HEK293 (cell line): ENCODE measurements around the gene PHF12.

Experiments
- CTCF ChIA-PET: fragments of 350-600 bp; formaldehyde crosslinking; extraction: SDS; loops from one replicate; lab custom pipeline; 2021; ENCODE audit warnings: antibody characterized with exemption; lab: Yijun Ruan, JAX
- POLR2A ChIA-PET: fragments of 300-600 bp; formaldehyde crosslinking; extraction: SDS; loops from one replicate; lab custom pipeline; 2020; ENCODE audit warnings: antibody characterized with exemption, inconsistent platforms; lab: Yijun Ruan, JAX
- H3K27ac ChIP-seq: fragments of 200-500 bp; sonication (Bioruptor generic); 2 replicates; pipeline ENCODE4 v1.5.1; 2014; ENCODE audit warnings: low read depth, low read length, control low read depth, inconsistent platforms; ENCODE audit errors: extremely low read depth
- H3K36me3 ChIP-seq, 2 experiments: fragments of 200-500 bp in 1 of 2; sonication (Bioruptor generic) in 1 of 2; 1 replicate in 1 of 2; 2 replicates in 1 of 2; pipeline ENCODE4 v1.5.1; 2014 to 2017; ENCODE audit warnings: inconsistent platforms in 2 of 2, low read length in 2 of 2; ENCODE audit not compliant: control insufficient read depth in 2 of 2, insufficient read depth in 1 of 2
- H3K4me1 ChIP-seq: fragments of 200-500 bp; sonication (Bioruptor generic); 2 replicates; pipeline ENCODE4 v1.5.1; 2014; ENCODE audit warnings: mild to moderate bottlenecking, low read length, inconsistent platforms; ENCODE audit not compliant: control insufficient read depth, insufficient read depth
- H3K4me3 ChIP-seq: 2 replicates; pipeline ENCODE4 v1.5.1; 2011; ENCODE audit warnings: low read depth, mild to moderate bottlenecking, control low read depth, low read length, moderate library complexity
- H3K9me3 ChIP-seq: fragments of 200-500 bp; sonication (Bioruptor generic); 2 replicates; pipeline ENCODE4 v1.5.1; 2014; ENCODE audit warnings: low read depth, low read length, inconsistent platforms; ENCODE audit not compliant: control insufficient read depth, insufficient read depth
- KLF7 ChIP-seq: fragments of 450-650 bp; formaldehyde crosslinking; IDR thresholded peaks from 2 replicates; pipeline ENCODE4 v1.5.1; 2016; ENCODE audit warnings: missing biosample characterization, missing genetic modification characterization, borderline replicate concordance
- PRDM1 ChIP-seq: fragments of 450-650 bp; formaldehyde crosslinking; IDR thresholded peaks from 2 replicates; pipeline ENCODE4; 2016; ENCODE audit warnings: missing biosample characterization, missing genetic modification characterization
- ZIC2 ChIP-seq: fragments of 450-650 bp; formaldehyde crosslinking; IDR thresholded peaks from 2 replicates; pipeline ENCODE4 v1.5.1; 2016; ENCODE audit warnings: missing biosample characterization, missing genetic modification characterization
- ZNF121 ChIP-seq: fragments of 450-650 bp; formaldehyde crosslinking; IDR thresholded peaks from 2 replicates; pipeline ENCODE4 v1.5.1; 2016; ENCODE audit warnings: missing biosample characterization, missing genetic modification characterization
- ZNF274 ChIP-seq, 2 experiments: fragments of 200-500 bp in 1 of 2; fragments of 450-650 bp in 1 of 2; sonication (Bioruptor generic) in 1 of 2; formaldehyde crosslinking in 1 of 2; IDR thresholded peaks; 2 replicates each; pipeline versions ENCODE4 v1.5.1 to v1.6.1; 2014 to 2016; ENCODE audit warnings: borderline replicate concordance in 1 of 2, inconsistent platforms in 1 of 2, low read length in 1 of 2, missing biosample characterization in 1 of 2, missing genetic modification characterization in 1 of 2
- ZNF600 ChIP-seq: fragments of 450-650 bp; formaldehyde crosslinking; IDR thresholded peaks from 2 replicates; pipeline ENCODE4 v1.5.1; 2016; ENCODE audit warnings: missing biosample characterization, missing genetic modification characterization
- TF ChIP-seq, protein P1 (sequence below): fragments of 450-650 bp; formaldehyde crosslinking; IDR thresholded peaks from 2 replicates; pipeline ENCODE4 v1.5.1; 2016; ENCODE audit warnings: missing biosample characterization, missing genetic modification characterization
- TF ChIP-seq, protein P2 (sequence below): fragments of 450-650 bp; formaldehyde crosslinking; IDR thresholded peaks from 2 replicates; pipeline ENCODE4 v1.5.1; 2017; ENCODE audit warnings: missing biosample characterization, missing genetic modification characterization
- TF ChIP-seq, protein P3 (sequence below): fragments of 450-650 bp; formaldehyde crosslinking; IDR thresholded peaks from 2 replicates; pipeline ENCODE4 v1.5.1; 2016; ENCODE audit warnings: missing biosample characterization, missing genetic modification characterization
- TF ChIP-seq, protein P4 (sequence below): fragments of 450-650 bp; formaldehyde crosslinking; IDR thresholded peaks from 2 replicates; pipeline ENCODE4 v1.5.1; 2016; ENCODE audit warnings: missing biosample characterization, missing genetic modification characterization, low read depth

Gene PHF12

DNA sequence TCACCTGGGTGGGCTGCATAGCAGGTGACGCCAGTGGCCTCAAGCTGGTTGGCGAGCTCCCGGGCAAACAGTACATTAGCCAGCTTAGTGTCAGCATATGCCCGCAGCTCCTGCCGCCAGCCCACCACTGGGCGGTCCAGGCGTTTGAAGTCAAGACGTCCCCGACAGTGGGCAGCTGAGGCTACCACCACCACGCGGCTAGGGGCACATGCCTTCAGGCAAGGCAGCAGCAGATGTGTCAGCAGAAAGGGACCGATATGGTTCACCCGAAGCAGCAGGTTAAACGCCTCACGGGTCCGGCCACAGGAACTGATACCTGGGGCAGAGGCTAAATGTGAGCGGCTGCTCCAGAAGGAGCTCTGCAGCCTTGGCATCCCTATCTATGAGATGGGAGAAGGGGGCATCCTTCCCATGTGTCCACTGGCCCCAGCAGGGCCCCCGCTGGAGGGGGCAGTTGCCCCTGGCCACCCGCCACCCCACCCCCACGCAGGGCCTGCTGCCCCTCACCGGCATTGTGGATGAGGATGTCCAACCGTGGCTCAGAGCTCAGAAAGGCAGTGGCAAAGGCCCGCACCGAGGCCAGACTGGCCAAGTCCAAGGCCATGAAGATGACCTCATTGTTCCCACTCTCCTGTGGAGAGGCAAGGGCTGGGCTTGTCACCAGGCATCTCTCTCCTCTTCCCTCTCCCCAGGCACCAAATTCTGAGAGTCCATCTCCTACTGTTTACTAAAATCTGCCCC, 50.2 kb downstream of the PHF12 start:
- H3K27ac ChIP-seq = no peak overlapping the region
- ChIA-PET CTCF (interaction anchor here (0.7 to 18.6 kb wide), 11 partner anchors 9 to 173 kb away, joined by 3 to 142 read pairs (median 11); partner anchors contain the start of genes NEK8 and TLCD1), POLR2A (interaction anchor here (1.1 to 2.1 kb wide), 3 partner anchors 11 to 176 kb away, joined by 4 to 9 read pairs (median 6); partner anchors contain the start of gene FAM222B)
- H3K36me3 ChIP-seq = peaks cover 3 to 27% of the 10 kb centered on the region in 2 experiments; a peak in 1 of 3 replicates
- H3K4me3 ChIP-seq = no peak overlapping the region
- TF ChIP-seq, protein P1, sequence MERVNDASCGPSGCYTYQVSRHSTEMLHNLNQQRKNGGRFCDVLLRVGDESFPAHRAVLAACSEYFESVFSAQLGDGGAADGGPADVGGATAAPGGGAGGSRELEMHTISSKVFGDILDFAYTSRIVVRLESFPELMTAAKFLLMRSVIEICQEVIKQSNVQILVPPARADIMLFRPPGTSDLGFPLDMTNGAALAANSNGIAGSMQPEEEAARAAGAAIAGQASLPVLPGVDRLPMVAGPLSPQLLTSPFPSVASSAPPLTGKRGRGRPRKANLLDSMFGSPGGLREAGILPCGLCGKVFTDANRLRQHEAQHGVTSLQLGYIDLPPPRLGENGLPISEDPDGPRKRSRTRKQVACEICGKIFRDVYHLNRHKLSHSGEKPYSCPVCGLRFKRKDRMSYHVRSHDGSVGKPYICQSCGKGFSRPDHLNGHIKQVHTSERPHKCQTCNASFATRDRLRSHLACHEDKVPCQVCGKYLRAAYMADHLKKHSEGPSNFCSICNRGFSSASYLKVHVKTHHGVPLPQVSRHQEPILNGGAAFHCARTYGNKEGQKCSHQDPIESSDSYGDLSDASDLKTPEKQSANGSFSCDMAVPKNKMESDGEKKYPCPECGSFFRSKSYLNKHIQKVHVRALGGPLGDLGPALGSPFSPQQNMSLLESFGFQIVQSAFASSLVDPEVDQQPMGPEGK (tag by site-specific recombination) = 0 out of 2 replicates have a peak, but pooled peaks have one; percentile 7
- TF ChIP-seq, protein P2, sequence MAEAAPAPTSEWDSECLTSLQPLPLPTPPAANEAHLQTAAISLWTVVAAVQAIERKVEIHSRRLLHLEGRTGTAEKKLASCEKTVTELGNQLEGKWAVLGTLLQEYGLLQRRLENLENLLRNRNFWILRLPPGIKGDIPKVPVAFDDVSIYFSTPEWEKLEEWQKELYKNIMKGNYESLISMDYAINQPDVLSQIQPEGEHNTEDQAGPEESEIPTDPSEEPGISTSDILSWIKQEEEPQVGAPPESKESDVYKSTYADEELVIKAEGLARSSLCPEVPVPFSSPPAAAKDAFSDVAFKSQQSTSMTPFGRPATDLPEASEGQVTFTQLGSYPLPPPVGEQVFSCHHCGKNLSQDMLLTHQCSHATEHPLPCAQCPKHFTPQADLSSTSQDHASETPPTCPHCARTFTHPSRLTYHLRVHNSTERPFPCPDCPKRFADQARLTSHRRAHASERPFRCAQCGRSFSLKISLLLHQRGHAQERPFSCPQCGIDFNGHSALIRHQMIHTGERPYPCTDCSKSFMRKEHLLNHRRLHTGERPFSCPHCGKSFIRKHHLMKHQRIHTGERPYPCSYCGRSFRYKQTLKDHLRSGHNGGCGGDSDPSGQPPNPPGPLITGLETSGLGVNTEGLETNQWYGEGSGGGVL = no peak
- TF ChIP-seq ZIC2 = peak; percentile 82
- no peaks in the 10 kb centered on the region for H3K9me3 ChIP-seq
- H3K4me1 ChIP-seq = peaks cover 7% of the 10 kb centered on the region; the same call in 1 of the 2 replicates

DNA sequence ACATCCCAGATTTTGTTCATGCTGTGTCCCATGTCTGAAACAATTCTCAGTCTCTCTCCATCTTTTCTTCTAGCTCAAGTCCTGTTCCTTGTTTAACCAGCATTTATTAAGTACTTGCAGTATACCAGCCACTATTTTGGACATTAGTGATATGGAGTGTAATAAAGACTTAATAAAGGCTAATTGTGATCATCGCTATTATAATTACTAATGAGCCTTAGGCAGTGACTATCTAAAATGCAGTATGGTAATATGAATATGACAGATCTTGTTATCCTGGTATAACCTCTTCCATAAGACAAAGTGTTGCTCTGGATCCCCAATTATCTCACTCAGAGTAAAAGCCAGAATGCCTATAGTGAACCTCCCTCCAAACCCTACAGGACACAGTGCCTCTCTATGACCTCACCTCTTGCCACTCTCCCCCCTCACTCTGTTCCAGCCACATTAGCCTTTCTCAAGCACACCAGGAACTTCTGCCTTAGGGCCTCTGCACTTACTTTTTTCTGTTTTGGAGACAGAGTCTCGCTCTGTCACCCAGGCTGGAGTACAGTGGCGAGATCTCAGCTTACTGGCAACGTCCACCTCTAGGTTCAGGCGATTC, 52.0 kb downstream of the PHF12 start:
- POLR2A ChIA-PET = interaction anchor here (0.6 to 2.8 kb wide), 8 partner anchors 36 to 395 kb away, joined by 3 to 9 read pairs (median 4); partner anchors contain the start of genes FAM222B, NUFIP2 and PHF12

DNA sequence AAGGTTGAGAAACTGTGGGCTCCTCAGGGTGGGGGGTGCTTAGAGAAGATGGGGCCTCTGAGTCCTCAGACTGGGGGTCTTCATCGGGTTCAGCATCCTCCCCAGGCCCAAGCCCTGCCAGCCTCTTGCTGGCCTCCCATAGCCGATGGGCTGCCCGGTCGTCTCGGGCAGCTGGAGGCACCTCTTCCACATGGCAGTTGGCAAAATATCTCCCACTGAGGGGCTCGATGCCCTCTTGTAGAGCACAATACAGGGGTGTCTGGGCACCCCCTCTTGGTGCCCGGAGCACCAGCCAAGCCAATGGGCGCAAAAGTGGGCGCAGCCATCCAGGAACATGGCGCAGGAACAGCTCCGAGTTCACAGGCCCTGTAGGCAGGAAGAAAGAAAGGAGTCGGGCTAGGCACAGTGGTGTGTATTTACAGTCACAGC, 52.8 kb downstream of the PHF12 start:
- Histone ChIP-seq H3K4me1 (peaks cover 9% of the 10 kb centered on the region; the same call in 1 of the 2 replicates), H3K27ac (no peak overlapping the region), H3K36me3 (peaks cover 0 to 18% of the 10 kb centered on the region in 2 experiments; a peak in 2 of 3 replicates), H3K9me3 (no peaks in the 10 kb centered on the region), H3K4me3 (no peak overlapping the region)
- TF ChIP-seq, protein P3, sequence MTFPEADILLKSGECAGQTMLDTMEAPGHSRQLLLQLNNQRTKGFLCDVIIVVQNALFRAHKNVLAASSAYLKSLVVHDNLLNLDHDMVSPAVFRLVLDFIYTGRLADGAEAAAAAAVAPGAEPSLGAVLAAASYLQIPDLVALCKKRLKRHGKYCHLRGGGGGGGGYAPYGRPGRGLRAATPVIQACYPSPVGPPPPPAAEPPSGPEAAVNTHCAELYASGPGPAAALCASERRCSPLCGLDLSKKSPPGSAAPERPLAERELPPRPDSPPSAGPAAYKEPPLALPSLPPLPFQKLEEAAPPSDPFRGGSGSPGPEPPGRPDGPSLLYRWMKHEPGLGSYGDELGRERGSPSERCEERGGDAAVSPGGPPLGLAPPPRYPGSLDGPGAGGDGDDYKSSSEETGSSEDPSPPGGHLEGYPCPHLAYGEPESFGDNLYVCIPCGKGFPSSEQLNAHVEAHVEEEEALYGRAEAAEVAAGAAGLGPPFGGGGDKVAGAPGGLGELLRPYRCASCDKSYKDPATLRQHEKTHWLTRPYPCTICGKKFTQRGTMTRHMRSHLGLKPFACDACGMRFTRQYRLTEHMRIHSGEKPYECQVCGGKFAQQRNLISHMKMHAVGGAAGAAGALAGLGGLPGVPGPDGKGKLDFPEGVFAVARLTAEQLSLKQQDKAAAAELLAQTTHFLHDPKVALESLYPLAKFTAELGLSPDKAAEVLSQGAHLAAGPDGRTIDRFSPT (tag by site-specific recombination) = peak; percentile 55; the same call in 1 of the 2 replicates
- no peak for TF ChIP-seq KLF7 (tag by site-specific recombination)
- POLR2A ChIA-PET = interaction anchor here (0.6 to 2.8 kb wide), 13 partner anchors 9 to 395 kb away, joined by 3 to 9 read pairs (median 3); partner anchors contain the start of genes FAM222B, NUFIP2 and PHF12
- CTCF ChIA-PET = interaction anchor here (0.6 to 18.6 kb wide), 12 partner anchors 10 to 188 kb away, joined by 3 to 142 read pairs (median 6); partner anchors contain the start of genes NEK8 and TLCD1

More for the DNA sequence above, 52.0 kb downstream of the PHF12 start:
- peaks cover 9% of the 10 kb centered on the region; the same call in 1 of the 2 replicates for H3K4me1 ChIP-seq
- H3K27ac ChIP-seq = no peak overlapping the region
- H3K9me3 ChIP-seq = no peaks in the 10 kb centered on the region
- H3K4me3 ChIP-seq = no peak overlapping the region
- TF ChIP-seq PRDM1 (peak; percentile 64; the same call in 1 of the 2 replicates), ZIC2 (peak; percentile 66), ZNF600 (tag by site-specific recombination) (peak; percentile 75), ZNF274 (IDR thresholded peaks at IDR 0.05; ENCODE audit: low read length) (no peak), ZNF274 (tag by site-specific recombination; IDR thresholded peaks at IDR 0.05; ENCODE audit: borderline replicate concordance) (no peak), ZNF121 (tag by site-specific recombination) (no peak)
- TF ChIP-seq, protein P2 = peak; percentile 87
- TF ChIP-seq, protein P4, sequence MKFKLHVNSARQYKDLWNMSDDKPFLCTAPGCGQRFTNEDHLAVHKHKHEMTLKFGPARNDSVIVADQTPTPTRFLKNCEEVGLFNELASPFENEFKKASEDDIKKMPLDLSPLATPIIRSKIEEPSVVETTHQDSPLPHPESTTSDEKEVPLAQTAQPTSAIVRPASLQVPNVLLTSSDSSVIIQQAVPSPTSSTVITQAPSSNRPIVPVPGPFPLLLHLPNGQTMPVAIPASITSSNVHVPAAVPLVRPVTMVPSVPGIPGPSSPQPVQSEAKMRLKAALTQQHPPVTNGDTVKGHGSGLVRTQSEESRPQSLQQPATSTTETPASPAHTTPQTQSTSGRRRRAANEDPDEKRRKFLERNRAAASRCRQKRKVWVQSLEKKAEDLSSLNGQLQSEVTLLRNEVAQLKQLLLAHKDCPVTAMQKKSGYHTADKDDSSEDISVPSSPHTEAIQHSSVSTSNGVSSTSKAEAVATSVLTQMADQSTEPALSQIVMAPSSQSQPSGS = peak; percentile 46
- CTCF ChIA-PET = interaction anchor here (0.6 to 18.6 kb wide), 9 partner anchors 10 to 188 kb away, joined by 3 to 142 read pairs (median 6); partner anchors contain the start of genes NEK8 and TLCD1
- H3K36me3 ChIP-seq = peaks cover 0 to 18% of the 10 kb centered on the region in 2 experiments; a peak in 2 of 3 replicates
